Left lung (tissue), 10 donors: ENCODE results near the gene SRSF8. TPM values are rescaled to one million over a fixed set of nuclear protein-coding genes. Genes with fewer than 3 reads are reported as not detected.
A peak's percentile ranks its signal among the peaks of the same experiment; 100 is the strongest.

Source experiments
- ATAC-seq: fragments of 200-7000 bp; cut with Tn5 transposase; one replicate; pipeline ENCODE4 v1.9.1; 2020; ENCODE audit warnings: moderate library complexity
- DNase-seq, 4 donors: peaks; one replicate each; pipeline ENCODE4 v3.0.0-alpha.2; 2013 to 2020
- H3K27ac ChIP-seq, 2 donors: fragments of 200-600 bp; sonication (generic) in 1 of 2; one replicate each; pipeline versions ENCODE4 v1.5.0 to v1.8.0; 2020 to 2021
- H3K27me3 ChIP-seq, 2 donors: fragments of 200-600 bp; sonication (generic) in 1 of 2; one replicate each; pipeline versions ENCODE4 v1.5.0 to v1.8.0; 2020 to 2021
- H3K36me3 ChIP-seq, 2 donors: fragments of 200-600 bp; sonication (generic) in 1 of 2; one replicate each; pipeline versions ENCODE4 v1.5.0 to v1.8.0; 2020 to 2021
- H3K4me1 ChIP-seq, 2 donors: fragments of 200-600 bp; one replicate each; pipeline ENCODE4 v1.8.0; 2021
- H3K4me3 ChIP-seq, 2 donors: fragments of 200-600 bp; sonication (generic) in 1 of 2; one replicate each; pipeline versions ENCODE4 v1.5.0 to v1.8.0; 2020 to 2021; ENCODE audit warnings: mild to moderate bottlenecking in 1 of 2
- H3K9me3 ChIP-seq, 2 donors: fragments of 200-600 bp; sonication (generic) in 1 of 2; one replicate each; pipeline versions ENCODE4 v1.5.0 to v1.8.0; 2020 to 2021
- intact Hi-C, 2 donors: fragments of 100-400 bp; cut with DNase I; formaldehyde crosslinking; loops; one replicate each; pipeline versions ENCODE4 v1.11.2 to v1.14.2; 2022
- polyA plus RNA-seq, 6 donors: library from polyadenylated mRNA; unstranded; fragments of 120-200 nt; gene quantifications; one replicate each; pipeline ENCODE4 v1.2.1, GENCODE V29; 2013; ENCODE audit not compliant: insufficient read length in 6 of 6
- total RNA-seq, 2 donors: library from RNA; stranded (reverse); fragmentation: NEBNext Ultra II Directional; extraction: Animal tissue kit (Norgen Biotek cat#: 25700); gene quantifications; one replicate each; pipeline ENCODE4 v1.2.1, GENCODE V29; 2021
- TF ChIP-seq, protein P1 (sequence below), 2 donors: fragments of 200-600 bp; sonication (generic) in 1 of 2; IDR thresholded peaks; one replicate each; pipeline versions ENCODE4 v1.5.0 to v1.8.0; 2021; ENCODE audit warnings: antibody characterized with exemption in 2 of 2
- donor health status: DM: no; HTN: yes; CAD: no.
- donor health status: DM: no; HTN: no; CAD: no.

Gene SRSF8
- total and polyA plus RNA-seq, 8 donors, result 27.5 to 48.4 (median 44.4) TPM

DNA sequence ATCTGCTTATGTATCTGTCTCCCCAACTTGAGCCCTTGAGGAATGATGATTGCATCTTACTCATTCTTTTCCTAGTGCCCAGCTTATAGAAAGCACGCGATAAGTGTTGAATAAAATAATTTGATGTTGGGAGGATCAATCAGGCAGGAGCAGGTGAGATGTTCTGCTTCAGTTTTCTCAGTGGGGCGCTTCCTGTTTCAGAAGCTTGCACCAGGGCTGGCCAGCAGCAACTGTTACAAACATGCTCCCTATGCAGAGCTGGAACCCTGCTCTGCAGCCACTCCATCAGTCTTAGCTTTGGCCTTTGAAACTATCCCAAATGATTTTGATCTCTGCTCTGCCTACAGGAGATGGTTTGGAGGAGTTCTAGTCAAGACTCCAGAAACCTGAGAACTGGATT lies 26.8 kb downstream of the SRSF8 start:
- Histone ChIP-seq H3K36me3 (no peaks in the 10 kb centered on the region), H3K4me3 (no peak overlapping the region), H3K27me3 (peaks cover 0 to 14% of the 10 kb centered on the region in 2 donors), H3K27ac (no peak overlapping the region), H3K4me1 (peaks cover 8 to 47% of the 10 kb centered on the region in 2 donors), H3K9me3 (no peaks in the 10 kb centered on the region)
- intact Hi-C loops, result no loop called here
- TF ChIP-seq, protein P1, sequence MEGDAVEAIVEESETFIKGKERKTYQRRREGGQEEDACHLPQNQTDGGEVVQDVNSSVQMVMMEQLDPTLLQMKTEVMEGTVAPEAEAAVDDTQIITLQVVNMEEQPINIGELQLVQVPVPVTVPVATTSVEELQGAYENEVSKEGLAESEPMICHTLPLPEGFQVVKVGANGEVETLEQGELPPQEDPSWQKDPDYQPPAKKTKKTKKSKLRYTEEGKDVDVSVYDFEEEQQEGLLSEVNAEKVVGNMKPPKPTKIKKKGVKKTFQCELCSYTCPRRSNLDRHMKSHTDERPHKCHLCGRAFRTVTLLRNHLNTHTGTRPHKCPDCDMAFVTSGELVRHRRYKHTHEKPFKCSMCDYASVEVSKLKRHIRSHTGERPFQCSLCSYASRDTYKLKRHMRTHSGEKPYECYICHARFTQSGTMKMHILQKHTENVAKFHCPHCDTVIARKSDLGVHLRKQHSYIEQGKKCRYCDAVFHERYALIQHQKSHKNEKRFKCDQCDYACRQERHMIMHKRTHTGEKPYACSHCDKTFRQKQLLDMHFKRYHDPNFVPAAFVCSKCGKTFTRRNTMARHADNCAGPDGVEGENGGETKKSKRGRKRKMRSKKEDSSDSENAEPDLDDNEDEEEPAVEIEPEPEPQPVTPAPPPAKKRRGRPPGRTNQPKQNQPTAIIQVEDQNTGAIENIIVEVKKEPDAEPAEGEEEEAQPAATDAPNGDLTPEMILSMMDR (IDR thresholded peaks at IDR 0.05), result no peak
- DNase-seq, result no peak
- ATAC-seq, result no peak

DNA sequence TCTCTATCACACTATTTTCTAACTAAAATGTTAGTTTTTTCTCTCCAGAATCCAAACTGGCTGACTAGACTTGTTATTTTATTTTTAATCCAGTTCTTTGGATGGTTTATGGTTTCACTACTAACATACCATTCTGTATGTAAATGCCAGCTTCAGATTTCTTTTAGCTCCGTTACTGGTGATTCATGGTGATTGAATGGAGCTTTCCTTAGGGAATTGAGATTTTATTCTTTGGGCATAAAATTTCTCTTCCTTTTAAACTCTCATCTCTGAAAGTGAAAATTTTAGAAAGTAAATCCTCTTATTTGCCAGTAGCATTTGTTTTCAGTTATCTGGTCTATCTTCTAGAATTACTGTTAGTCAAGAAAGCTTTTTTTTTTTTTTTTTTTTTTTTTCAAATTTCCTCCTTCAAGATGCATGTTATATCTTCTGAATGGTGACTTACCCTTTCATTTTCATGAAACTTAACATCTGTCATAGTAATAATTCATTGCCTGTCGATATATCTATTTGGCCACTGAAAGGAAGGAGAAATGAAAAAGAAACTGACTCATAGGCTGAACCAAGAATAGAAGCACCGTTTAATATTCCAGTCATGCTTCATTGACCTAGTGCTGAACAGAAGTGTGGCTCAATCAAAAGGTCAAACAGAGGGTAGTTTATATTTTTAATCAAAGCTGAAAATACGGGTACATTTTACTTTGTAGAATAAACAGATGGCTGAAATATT lies 29.3 kb downstream of the SRSF8 start:
- TF ChIP-seq, protein P1 (IDR thresholded peaks at IDR 0.05), result no peak
- Histone ChIP-seq H3K27me3 (peaks cover 0 to 2% of the 10 kb centered on the region in 2 donors), H3K4me3 (no peak overlapping the region), H3K9me3 (no peaks in the 10 kb centered on the region), H3K4me1 (peaks cover under 1 to 32% of the 10 kb centered on the region in 2 donors), H3K36me3 (no peaks in the 10 kb centered on the region), H3K27ac (no peak overlapping the region)
- ATAC-seq, result no peak
- no peak for DNase-seq
- intact Hi-C loops, result no loop called here

DNA sequence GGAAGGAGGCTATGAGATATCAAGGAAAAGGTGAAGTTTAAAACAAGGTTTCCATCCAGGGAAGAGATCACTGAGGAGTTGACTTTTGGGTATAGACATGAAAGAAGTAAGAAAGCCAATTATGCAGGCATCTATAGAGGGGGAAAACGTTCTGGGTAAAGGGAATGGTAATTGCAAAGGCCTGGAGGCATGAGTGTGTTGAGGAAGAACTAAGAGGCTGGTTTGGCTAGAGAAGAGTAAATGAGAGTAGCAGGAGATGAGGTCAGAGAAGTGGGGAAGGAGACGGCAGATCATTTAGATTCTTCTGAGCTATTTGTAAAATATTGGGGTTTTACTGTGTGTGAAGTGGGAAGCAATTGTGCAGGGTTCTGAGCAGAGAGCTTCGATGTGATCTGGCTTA lies 30.5 kb downstream of the SRSF8 start:
- H3K36me3 ChIP-seq, result no peaks in the 10 kb centered on the region
- no peak for ATAC-seq
- no peaks in the 10 kb centered on the region for H3K27me3 ChIP-seq
- H3K4me1 ChIP-seq, result peaks cover 0 to 27% of the 10 kb centered on the region in 2 donors
- H3K9me3 ChIP-seq, result no peaks in the 10 kb centered on the region
- H3K27ac ChIP-seq, result no peak overlapping the region
- DNase-seq, result no peak
- TF ChIP-seq, protein P1 (IDR thresholded peaks at IDR 0.05), result no peak
- intact Hi-C loops, result no loop called here
- no peak overlapping the region for H3K4me3 ChIP-seq

DNA sequence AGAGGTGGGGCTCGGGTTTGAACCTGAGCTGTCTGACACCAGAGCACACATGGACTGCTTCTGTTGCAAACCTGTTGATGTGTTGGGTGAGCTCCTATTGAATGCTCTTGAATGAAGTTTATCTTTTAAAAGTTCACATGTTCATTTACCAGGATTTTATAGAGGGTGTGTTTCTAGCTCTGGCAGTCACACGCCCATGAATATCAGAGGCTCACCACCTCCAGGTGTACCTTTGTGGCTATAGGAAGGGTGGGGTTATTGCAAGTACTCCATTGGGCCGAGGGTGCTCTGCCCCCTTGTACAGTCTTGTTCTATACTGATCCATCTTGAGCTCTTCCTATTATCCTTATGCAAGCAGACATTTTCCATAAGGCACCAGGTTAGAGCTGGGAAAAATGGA lies 32.1 kb downstream of the SRSF8 start:
- DNase-seq, result no peak

DNA sequence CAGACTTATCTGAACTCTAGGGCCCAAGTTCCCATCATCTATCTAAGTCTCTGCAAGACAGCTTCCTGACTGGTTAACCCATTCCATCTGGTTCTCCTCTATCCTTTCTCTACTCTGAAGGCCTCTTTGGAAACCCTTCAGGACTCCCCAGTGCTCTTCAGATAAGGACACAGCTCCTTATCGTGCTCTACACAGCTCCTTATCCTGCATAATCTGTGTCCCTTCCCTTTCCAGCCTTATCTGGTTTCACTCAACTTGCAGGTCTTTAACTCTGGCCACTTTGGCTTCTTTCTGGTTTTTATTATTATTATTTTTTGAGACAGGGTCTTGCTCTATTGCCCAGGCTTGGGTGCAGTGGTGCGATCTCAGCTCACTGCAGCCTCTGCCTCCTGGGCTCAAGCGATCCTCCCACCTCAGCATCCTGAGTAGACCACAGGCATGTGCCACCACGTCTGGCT lies 33.5 kb downstream of the SRSF8 start:
- intact Hi-C loops, result no loop called here
- peaks cover 0 to 9% of the 10 kb centered on the region in 2 donors for H3K4me1 ChIP-seq
- DNase-seq (no peak), ATAC-seq (peak; percentile 49)
- no peak overlapping the region for H3K27ac ChIP-seq
- H3K36me3 ChIP-seq, result no peaks in the 10 kb centered on the region
- H3K4me3 ChIP-seq, result no peak overlapping the region
- H3K9me3 ChIP-seq, result no peaks in the 10 kb centered on the region
- H3K27me3 ChIP-seq, result no peaks in the 10 kb centered on the region
- TF ChIP-seq, protein P1 (IDR thresholded peaks at IDR 0.05), result no peak

More for the DNA sequence above, 32.1 kb downstream of the SRSF8 start:
- ATAC-seq, result no peak
- Histone ChIP-seq H3K4me1 (peaks cover 0 to 13% of the 10 kb centered on the region in 2 donors), H3K9me3 (no peaks in the 10 kb centered on the region), H3K36me3 (no peaks in the 10 kb centered on the region), H3K27ac (no peak overlapping the region), H3K27me3 (no peaks in the 10 kb centered on the region), H3K4me3 (no peak overlapping the region)
- TF ChIP-seq, protein P1 (IDR thresholded peaks at IDR 0.05), result no peak
- intact Hi-C loops, result no loop called here
